GM19099 (cell line): ENCODE measurements around the gene TNXB.

Experiments used
- POLR2A ChIP-seq: IDR thresholded peaks from 3 replicates; pipeline ENCODE4 v1.6.1; 2011; ENCODE audit warnings: low read depth; ENCODE audit not compliant: insufficient read length; ENCODE audit errors: extremely low read depth

The TNXB gene

DNA sequence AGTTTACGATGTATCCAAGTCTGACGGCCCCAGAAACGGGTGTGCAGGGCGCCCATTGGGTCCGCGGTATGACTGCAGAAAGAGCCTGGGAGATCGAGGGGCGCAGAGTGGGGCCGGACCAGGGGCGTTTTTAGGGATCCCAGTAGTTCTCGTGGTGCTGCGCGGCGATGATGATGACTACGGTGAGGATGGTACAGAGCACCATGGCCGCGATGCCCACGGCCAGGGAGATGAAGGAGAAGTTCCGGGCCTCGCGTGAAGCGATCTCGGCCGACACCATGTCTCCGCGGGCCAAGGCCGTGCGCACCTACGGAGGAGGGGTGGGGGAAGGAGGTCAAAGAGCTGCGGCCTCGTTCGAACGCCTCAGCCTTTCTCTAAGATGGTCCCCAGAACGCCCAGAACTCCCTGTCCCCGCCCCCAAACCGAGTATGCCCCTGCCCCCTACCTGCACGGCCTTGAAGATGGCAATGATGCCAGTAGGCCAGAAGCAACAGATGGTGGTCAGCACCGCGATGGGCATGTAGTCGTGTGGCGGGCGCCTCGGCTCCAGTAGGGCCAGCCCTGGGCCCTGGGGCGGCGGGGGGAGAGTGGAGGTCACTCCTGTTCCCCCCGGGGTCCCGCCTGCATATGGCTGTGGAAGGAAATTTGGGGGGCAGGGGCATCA is 40.1 kb upstream of the TNXB start:
- no peak for TF ChIP-seq POLR2A

- no peak for TF ChIP-seq POLR2A
These were observed 39.4 kb upstream of the TNXB start for GRCh38 chr6:32148289-32149091.

DNA sequence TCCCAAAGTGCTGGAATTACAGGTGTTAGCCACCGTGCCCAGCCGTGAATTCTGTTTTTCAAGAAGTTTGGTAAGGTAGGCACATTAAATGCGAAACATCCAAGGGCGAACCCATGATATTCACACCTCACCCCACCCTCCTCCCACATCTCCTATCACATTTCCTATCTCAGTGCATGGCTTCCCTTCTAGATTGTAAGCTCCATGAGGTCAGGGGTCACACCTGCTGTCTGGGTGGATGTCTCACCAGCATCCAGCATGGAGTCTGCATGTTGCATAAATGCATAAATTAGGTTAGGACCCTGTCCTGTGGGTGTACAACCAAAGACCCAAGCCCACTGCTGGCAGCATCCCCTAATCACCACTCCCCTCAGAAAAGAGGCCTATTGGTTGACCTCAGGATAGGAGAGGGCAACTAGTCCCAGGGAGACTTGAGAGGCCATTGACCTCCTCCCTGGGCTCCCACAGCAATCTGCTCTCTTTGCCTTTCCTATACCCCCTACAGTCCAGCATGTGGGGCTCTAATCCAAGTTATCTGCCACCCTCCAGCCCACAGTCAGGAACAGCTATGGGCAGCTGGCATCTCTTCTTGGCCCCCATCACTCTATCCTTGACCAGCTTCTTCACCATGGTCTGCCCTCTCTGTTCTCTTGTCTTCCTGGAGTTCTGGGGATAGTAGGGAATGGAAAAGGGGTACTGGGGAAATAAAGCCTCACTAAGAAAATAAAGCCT is 38.4 kb upstream of the TNXB start:
- no peak for TF ChIP-seq POLR2A

GRCh38 chr6:32146687-32147086 is 37.5 kb upstream of the TNXB start:
- TF ChIP-seq POLR2A = no peak

DNA sequence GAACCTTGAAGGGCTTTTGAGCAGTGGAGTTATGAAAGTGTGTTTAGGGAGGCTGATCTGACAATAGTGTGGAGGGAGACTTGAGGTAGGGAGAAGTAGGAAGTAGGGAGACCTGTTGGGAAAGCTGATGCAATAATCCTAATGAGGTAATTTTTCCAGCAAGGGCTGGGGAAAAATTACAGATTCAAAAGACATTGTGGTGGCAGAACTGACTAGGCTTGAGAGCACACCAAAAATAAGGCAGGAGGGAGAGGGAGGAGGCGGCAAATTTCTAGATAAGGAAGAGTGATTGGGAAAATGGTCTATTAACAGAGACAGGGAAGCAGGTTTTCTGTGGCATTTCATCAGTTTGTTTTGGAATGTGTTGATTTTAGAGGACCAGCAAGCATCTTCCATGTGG is 37.1 kb upstream of the TNXB start:
- TF ChIP-seq POLR2A = no peak

- no peak for TF ChIP-seq POLR2A
These were observed 31.4 kb upstream of the TNXB start for GRCh38 chr6:32140420-32141046.

DNA sequence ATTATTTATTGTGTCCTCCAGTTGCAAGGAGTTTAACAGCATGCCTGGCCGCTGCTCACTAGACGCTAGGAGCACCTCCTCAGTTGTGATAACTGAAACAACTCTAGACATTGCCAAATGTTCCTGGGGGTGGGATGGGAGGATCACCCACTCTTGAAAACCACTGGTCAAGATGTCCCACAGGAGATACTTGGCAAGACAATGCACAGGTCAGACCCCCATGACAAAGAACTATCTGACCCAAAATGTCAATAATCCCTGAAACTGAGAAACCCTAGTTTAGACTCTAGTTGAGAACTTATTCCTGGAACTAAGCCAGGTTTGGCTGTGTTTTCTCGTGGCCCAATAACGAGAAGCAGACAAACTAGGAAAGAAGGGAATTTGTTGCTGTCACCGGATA is 30.5 kb upstream of the TNXB start:
- no peak for TF ChIP-seq POLR2A

DNA sequence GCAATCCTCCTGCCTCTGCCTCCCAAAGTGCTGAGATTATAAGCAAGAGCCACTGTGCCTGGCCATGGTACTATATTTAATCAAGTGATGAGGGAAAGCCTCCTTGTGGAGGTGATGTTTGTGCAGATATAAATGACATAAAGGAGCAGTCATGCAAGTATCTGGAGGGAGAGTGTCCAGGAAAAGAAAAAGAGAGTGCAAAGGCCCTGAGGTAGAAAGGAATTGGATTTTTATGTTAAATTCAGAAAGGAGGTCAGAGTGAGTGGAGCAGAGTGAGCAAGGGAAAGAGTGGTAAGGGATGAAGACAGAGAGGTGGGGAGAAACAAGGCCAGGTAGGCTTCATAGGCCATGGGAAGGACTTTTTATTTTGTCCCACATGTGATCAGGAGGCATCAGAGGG is 28.3 kb upstream of the TNXB start:
- no peak for TF ChIP-seq POLR2A

GRCh38 chr6:32133786-32134185 is 24.6 kb upstream of the TNXB start:
- TF ChIP-seq POLR2A = no peak

- TF ChIP-seq POLR2A = no peak
These were observed 23.0 kb upstream of the TNXB start for GRCh38 chr6:32132110-32132509.

DNA sequence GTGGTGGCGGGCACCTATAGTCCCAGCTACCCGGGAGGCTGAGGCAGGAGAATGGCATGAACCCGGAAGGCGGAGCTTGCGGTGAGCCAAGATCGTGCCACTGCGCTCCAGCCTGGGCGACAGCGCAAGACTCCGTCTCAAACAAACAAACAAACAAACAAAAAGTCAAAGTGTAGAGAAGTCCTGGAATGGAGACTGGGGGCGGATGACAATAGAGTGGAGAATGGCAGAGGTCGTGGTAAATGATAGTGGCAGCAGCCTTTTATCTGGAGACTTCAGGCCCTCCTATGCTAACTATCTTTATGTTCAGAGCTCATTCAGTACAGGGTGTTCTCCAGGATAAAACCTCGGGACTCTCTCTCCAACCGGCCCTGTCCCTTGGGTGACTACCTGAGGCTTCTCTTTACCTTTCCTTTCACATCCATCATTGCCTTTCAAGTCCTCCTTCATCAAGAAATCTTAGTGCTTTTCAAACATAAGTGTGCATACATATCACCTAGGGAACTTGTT is 22.4 kb upstream of the TNXB start:
- TF ChIP-seq POLR2A = no peak

- TF ChIP-seq POLR2A = no peak
These were observed 20.4 kb upstream of the TNXB start for GRCh38 chr6:32129297-32130088.

DNA sequence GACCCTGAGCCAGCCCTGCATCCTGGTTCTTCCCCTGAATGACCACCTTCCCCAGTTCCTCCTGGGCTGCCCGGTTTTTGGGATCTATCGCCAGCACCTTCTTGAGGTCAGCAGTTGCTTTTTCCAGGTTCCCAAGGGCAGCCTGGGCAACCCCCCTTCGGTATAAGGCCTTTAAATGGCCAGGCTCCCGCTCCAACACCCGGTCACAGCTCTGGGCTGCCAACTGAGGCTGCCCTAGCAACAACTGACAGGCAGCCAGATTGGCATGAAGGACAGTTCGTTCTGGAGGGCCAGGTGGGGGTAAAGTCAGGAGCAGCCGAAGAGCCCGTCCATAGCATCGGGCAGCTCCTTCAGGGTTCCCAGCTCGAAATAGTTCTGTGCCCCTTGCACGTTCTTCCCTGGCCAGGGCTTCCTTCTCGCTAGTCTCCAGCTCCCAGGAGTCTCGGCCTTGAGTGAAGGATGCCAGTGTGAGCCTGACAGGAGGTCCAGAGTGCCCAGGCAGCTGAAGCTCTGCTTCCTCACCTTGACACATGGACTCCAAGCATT is 19.7 kb upstream of the TNXB start:
- no peak for TF ChIP-seq POLR2A
